Upper lobe of left lung (tissue), 4 donors: ENCODE data around the gene MGST1.

ENCODE experiments used
- EP300 ChIP-seq, 4 donors: sonication (generic); formaldehyde crosslinking; IDR thresholded peaks; one replicate each; pipeline ENCODE4 v1.5.1; 2017; ENCODE audit warnings: antibody characterized with exemption in 4 of 4, control low read depth in 2 of 4
- POLR2A ChIP-seq, 4 donors: fragments of 450-650 bp; IDR thresholded peaks; one replicate each; pipeline ENCODE4 v1.5.1; 2016 to 2017; ENCODE audit warnings: antibody characterized with exemption in 4 of 4, mild to moderate bottlenecking in 2 of 4
- POLR2AphosphoS5 ChIP-seq, 2 donors: sonication (generic); formaldehyde crosslinking; IDR thresholded peaks; one replicate each; pipeline ENCODE4 v1.5.1; 2017; ENCODE audit warnings: antibody characterized with exemption in 2 of 2
- TF ChIP-seq, protein P1 (sequence below), 6 experiments: fragments of 450-650 bp in 4 of 6; fragments of 200-600 bp in 2 of 6; sonication (generic) in 2 of 6; IDR thresholded peaks; one replicate each; pipeline ENCODE4 v1.5.1; 2016 to 2019; ENCODE audit warnings: antibody characterized with exemption in 6 of 6

DNA sequence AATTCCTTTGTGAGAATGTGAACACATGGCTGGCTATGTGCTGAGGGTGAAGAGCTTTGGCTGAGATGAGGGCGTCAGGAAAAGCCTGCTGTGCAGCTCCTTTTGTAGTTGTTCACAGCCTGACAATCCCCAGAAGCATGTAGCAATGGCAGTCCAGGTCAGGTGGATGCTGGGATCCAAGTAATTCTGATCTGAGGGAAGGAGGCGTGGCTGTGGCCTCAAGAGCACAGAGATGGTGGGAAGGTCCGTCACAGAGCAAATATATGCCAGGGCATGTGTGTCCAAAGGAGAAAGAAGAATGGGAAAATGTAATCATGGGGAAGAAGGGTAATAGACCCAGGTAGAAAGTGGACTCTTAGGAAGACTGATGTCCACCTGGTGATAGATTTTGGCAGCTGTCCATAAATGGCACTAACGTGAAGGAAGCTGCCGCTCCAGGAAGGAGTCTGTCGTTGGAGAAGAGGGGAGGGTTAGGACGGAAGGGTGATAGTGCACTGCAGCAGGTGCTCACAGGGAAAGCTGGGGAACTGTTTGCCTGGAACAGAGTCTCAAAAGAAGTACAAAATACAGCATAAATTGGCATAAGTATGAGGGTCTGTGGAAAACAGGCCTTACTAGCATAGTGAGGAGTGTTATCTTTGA is 13.8 kb downstream of the MGST1 start:
- TF ChIP-seq, protein P1, sequence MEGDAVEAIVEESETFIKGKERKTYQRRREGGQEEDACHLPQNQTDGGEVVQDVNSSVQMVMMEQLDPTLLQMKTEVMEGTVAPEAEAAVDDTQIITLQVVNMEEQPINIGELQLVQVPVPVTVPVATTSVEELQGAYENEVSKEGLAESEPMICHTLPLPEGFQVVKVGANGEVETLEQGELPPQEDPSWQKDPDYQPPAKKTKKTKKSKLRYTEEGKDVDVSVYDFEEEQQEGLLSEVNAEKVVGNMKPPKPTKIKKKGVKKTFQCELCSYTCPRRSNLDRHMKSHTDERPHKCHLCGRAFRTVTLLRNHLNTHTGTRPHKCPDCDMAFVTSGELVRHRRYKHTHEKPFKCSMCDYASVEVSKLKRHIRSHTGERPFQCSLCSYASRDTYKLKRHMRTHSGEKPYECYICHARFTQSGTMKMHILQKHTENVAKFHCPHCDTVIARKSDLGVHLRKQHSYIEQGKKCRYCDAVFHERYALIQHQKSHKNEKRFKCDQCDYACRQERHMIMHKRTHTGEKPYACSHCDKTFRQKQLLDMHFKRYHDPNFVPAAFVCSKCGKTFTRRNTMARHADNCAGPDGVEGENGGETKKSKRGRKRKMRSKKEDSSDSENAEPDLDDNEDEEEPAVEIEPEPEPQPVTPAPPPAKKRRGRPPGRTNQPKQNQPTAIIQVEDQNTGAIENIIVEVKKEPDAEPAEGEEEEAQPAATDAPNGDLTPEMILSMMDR (IDR thresholded peaks at IDR 0.05): no peak
- no peak for TF ChIP-seq EP300 (IDR thresholded peaks at IDR 0.05)
- TF ChIP-seq POLR2A (IDR thresholded peaks at IDR 0.05): peak in 1 of 4 donors; percentile 15
- no peak for TF ChIP-seq POLR2AphosphoS5 (IDR thresholded peaks at IDR 0.05)
